HG03025 (cell line): ENCODE data around the gene RBL2.
A peak's percentile ranks its signal among the peaks of the same experiment; 100 is the strongest.
"Not testable (repeated sequence)": the region's sequence is repeated elsewhere in the genome, so short reads cannot be mapped to it uniquely, and the experiment has no call there.

Experiments
- ATAC-seq: cut with Tn5 transposase; IDR thresholded peaks from one replicate; pipeline ENCODE4 v1.9.1; 2021; ENCODE audit warnings: mild to moderate bottlenecking, moderate library complexity; ENCODE audit not compliant: unreplicated experiment, low FRiP score

RBL2 gene

GRCh38 chr16:53503991-53504663 is 69.9 kb downstream of the RBL2 start:
- no peak for ATAC-seq

DNA sequence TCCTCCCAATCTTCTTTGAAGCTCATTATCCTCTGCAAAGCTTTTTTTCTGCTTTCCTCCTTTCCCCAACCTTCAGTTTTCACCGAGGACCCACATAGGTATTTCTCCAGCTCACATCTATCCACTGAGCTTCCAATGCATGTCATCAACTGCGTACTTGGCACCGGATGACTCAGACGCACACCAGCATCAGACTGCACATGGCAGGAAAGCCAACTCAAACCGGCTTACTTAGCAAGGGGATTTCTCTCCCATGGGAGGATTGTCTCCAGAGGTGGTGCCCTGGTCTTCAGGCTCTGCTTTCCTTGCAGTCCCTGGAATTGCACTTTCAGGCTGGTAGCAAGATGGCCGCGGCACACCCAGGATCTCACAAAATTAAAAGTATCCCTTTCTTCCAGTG is 70.4 kb downstream of the RBL2 start:
- ATAC-seq, result no peak

DNA sequence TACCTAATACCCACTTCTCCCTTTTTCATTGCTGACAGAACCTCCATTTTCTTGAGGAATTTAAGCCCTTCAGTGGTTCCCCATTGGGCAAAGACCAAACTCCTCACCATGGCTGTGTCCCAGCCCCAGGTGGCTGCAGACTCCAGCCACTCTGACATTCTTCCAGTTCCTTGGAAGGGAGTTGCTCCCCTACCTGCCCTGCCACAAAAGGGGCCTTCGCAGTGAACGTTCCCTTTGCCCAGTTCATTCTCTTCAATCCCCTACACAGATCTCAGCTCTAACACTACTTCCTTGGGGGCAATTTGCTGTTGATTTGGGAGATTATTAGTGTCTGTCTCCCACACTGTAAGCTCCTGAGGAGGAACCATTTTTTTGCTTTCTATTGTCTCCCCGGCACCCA is 72.0 kb downstream of the RBL2 start:
- ATAC-seq, result no peak

DNA sequence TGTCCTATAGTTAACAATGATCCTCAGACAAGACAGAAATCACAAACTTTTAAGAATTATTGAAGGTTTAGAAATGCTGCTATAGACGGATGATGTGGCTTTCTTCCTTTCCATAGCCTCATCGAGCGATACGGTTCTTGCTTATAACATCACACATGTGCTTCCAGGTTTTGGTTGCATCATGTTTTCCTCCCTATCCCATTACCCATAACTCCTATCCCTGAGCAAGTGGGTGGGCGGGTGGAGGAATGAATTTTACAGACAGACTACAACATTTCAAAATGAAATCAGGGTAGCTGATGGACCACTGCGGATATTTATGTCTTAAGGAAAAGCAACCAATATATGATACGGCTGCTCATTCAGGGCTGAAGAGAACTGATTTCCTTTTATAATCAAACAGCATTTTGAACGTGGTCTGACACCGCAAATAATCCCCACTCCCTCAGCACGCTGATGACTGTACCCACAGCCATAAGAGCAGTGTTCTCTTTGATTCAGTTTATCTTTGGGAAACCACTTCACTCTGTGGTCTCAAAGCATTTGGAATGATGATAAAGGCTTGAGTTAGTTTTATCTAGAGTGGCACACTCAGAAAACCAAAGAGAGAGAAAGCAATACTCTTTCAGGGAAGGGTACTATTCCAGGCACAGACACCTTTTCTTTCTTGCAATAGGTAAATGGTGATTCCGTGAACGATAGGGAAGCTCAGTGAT is 73.4 kb downstream of the RBL2 start:
- no peak for ATAC-seq

- no peak for ATAC-seq
Observed at GRCh38 chr16:53509906-53510703, 75.8 kb downstream of the RBL2 start.

DNA sequence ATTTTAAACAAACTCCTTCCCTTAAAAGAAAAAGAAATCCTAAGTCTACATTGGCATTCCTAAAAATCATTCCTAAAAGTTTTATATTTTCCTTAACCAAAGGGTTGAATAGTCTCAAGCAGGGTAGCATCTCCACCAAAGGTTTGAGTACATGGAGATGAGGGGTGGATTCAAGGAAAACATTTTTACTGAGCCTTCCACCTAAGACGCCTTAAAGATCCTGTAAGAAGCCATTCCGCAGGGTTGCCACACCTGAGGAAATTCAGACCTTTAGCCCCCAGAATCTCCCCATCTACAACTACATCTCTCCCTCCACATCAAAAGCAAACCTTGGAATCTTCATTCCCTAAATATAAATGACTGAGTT is 76.4 kb downstream of the RBL2 start:
- ATAC-seq, result no peak

DNA sequence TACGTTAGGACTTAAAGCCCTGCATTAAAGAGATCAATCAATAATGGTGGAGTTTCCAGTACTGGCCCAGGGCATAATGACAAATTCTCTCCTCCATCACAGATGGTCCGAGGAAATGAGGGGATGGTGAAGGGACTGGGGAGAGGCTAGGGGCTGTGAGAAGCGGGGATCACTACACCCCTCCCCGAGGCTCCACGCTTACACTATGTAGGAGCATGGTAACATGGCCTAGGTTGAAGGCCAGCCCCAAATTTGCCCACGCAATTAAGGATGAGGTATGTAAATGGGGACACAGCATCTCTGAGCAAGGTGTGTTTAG is 76.8 kb downstream of the RBL2 start:
- ATAC-seq, result no peak

DNA sequence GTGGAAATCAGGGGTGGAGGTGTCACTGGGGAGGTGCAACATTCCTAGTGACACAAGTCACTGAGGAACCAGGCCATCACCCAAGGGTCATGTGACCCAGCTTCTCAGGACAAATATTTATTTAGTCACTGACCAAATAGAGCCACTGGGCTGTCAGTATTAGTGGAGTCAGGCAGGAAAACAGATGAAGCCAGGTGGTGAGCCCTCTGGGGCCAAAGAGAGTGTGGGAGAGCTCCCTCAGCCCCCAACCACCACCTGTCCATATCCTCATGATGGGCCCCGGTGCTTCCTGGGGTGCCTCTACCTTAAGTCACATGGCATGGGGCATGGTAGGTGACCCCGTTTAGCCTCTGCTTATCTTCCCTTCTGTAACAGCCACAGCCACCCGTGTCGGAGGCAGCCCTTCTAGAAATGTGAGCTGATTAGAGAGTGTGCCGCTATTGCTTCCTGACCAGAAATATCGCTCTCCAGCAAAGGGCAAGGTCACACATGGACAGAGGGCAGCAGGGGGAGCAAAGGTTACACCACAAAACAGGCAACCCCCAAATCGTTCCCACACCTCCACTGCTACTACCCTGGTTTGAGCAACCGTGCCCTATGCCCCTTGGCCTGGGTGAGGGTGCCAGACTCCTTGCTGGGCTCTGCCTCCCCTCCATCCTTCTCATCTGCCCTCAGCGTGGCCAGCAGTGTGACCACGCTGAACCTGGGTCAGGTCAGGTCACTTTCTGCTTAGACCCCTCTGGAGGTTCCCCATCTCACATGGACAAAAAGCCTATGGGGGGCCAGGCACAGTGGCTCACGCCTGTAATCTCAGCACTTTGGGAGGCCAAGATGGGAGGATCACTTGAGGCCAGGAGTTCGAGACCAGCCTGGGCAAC is 77.4 kb downstream of the RBL2 start:
- ATAC-seq, result no peak

DNA sequence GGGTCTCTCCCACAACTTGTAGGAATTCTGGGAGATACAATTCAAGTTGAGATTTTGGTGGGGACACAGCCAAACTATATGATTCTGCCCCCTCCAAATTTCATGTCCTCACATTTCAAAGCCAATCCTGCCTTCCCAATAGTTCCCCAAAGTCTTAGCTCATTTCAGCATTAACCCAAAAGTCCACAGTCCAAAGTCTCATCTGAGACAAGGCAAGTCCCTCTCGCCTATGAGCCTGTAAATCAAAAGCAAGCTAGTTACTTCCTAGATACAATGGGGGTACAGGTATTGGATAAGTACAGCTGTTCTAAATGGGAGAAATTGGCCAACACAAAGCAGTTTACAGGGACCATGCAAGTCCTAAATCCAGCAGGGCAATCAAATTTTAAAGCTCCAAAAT is 78.5 kb downstream of the RBL2 start:
- not testable (repeated sequence) for ATAC-seq

GRCh38 chr16:53515259-53515658 is 81.0 kb downstream of the RBL2 start:
- no peak for ATAC-seq

- ATAC-seq, result no peak
Observed at GRCh38 chr16:53515811-53516210, 81.5 kb downstream of the RBL2 start.

DNA sequence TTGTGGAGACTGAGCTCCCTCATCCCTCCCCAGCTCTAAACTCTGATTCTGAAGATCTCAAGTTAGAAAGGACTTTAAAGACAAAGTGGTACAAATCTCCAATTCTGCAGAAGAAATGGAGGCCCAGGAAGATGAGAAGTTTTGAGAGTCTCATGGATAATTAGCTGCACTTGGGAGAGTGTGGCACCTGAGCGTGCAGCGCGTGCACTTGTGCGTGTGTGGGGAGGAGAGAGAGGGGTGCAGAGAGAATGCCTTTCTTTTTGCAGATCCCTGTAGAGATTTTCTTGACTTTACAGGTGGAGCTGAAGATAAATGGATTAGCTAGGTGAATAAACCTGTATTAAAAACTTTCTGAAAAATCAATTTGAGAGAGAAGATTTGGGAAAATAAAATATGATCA is 83.6 kb downstream of the RBL2 start:
- ATAC-seq, result no peak

DNA sequence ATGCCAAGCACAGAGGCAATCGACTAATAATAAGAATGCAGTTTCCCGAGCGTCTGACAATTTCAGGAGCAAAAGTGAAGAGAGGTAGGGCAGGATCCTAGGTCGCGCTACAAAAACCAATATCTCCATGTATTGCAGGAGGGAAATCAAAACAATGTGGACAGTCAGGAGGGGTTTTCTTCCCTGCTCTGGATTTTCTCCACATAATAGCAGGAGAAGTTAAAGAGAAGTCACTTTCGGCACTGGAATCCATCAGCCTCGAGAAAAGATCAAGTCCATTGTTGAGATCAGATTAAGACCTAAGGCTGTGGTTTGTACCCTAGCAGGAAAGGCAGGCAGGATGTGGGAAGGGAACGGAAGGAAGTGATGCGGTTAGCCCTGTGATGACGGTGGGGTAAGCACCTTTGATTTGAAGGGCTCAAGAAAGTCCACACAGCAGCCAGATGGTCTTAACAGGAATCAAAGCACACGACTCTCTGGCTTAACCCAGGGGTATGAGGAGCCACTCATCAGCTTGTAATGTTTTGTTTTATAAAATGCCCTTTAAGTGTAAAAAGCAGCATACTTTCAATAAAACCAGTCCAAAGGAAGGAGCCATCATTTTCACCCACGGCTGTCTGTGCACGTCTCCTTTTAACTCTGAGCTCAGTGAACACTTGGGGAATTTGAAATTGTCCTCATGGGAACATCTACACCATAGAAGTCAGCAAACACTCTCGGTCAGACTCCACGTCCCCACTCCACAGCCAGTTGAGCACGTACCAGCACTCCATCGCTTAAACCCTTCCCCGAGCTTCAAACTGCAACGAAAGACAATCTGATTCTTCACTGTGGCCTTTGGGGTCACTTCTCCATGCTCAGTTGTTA is 84.5 kb downstream of the RBL2 start:
- peak; percentile 97 for ATAC-seq

- no peak for ATAC-seq
Observed at GRCh38 chr16:53519417-53520091, 85.3 kb downstream of the RBL2 start.

DNA sequence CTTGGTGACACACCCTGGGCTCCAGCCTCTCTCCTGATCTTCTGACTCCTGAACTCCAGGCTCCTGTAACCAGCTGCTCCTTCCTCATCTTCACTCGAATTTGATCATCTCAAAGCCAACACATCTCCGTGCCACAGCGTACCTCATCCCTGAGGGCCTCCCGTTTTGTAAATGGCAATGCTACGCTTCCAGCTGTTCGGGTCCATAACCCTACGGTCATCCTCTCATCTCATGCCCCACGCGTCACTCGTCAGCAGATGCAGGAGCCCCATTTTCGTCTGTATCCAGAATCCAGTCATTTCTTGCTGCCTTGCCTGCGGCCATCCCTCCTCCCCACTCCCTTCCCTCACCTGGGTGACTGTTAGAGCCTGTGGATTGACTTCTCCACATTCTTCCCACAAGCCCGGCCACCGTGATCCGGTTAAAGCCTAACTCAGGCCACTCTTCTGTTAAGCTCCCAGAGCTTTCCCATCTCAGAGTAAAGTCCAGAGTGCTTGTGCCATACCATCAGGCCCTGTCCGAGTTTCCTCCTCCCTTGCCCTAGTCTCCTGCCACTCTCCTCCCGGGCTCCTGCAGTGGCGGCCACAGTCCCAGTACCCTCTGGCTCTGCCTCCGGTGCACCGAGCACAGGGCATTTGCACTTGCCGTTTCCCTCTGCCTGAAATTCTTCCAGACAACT is 89.0 kb downstream of the RBL2 start:
- ATAC-seq, result no peak

GRCh38 chr16:53523971-53524548 is 89.8 kb downstream of the RBL2 start:
- no peak for ATAC-seq

GRCh38 chr16:53528797-53529196 is 94.5 kb downstream of the RBL2 start:
- ATAC-seq, result no peak

DNA sequence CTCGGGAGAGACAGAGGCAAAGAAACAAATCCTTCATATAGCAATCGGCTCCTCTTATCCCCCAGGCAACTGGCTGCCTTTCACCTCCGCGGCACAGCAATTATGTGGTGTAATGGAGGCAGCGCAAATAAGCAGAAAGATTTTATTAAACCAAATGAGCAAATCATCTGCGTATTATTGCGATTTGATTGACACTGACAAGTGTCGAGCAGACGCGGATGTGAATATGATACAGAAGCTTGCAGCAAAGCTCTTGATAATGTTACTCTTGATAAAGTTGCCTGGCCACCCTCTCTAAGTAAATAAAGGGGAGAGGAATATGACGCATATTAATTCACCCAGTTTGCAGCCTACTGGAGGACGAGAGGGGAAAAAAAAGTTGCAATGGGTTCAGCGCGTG is 95.2 kb downstream of the RBL2 start:
- no peak for ATAC-seq
